Fibroblast of gingiva (primary cell): ENCODE results near the gene PES1.
"Not testable (repeated sequence)": the region's sequence is repeated elsewhere in the genome, so short reads cannot be mapped to it uniquely, and the experiment has no call there.

Experiments used
- DNase-seq: peaks from one replicate; pipeline ENCODE4 v3.0.0-alpha.2; 2011; ENCODE audit warnings: low read depth

The PES1 gene

GRCh38 chr22:30555282-30556210, 36.2 kb downstream of the PES1 start:
- no peak for DNase-seq

GRCh38 chr22:30553971-30554370, 37.7 kb downstream of the PES1 start:
- DNase-seq: no peak

GRCh38 chr22:30552719-30553118, 39.0 kb downstream of the PES1 start:
- no peak for DNase-seq

GRCh38 chr22:30551813-30552212, 39.9 kb downstream of the PES1 start:
- DNase-seq: not testable (repeated sequence)

GRCh38 chr22:30547188-30547587, 44.5 kb downstream of the PES1 start:
- DNase-seq: no peak

- DNase-seq: no peak
Observed at GRCh38 chr22:30546616-30547015, 45.1 kb downstream of the PES1 start, which contains the start of gene SEC14L6. Gene SEC14L6 (minus strand): TSS chr22:30546741. CDS start chr22:30546682, 59 bp downstream.

GRCh38 chr22:30542811-30543188, 48.9 kb downstream of the PES1 start:
- no peak for DNase-seq

GRCh38 chr22:30541961-30542810, 49.5 kb downstream of the PES1 start:
- DNase-seq: no peak

GRCh38 chr22:30541511-30541910, 50.2 kb downstream of the PES1 start:
- not testable (repeated sequence) for DNase-seq

GRCh38 chr22:30539368-30539767, 52.3 kb downstream of the PES1 start:
- DNase-seq: no peak

- DNase-seq: no peak
Observed at GRCh38 chr22:30538280-30538679, 53.4 kb downstream of the PES1 start.

GRCh38 chr22:30537083-30537731, 54.5 kb downstream of the PES1 start:
- no peak for DNase-seq

GRCh38 chr22:30535182-30535581, 56.5 kb downstream of the PES1 start:
- no peak for DNase-seq

GRCh38 chr22:30531651-30532608, 59.8 kb downstream of the PES1 start:
- no peak for DNase-seq

- no peak for DNase-seq
Observed at GRCh38 chr22:30526656-30527055, 65.1 kb downstream of the PES1 start.
